ENCODE data around the gene C16orf90.

- no peak for TF ChIP-seq CTCF (conservative IDR thresholded peaks at IDR 0.05 in 1 of 2, IDR thresholded peaks at IDR 0.05 in 1 of 2; ENCODE audit: low read depth in 1 of 2, low read length in 2 of 2)
- TF ChIP-seq EZH2 (IDR thresholded peaks at IDR 0.05; ENCODE audit: low read length, missing control alignments), result no peak
Measured at GRCh38 chr16:3475604-3476375, 19.5 kb downstream of the C16orf90 start.

Data from fibroblast of lung (primary cell).